Stromal cell of bone marrow (primary cell): Measurements from ENCODE around the gene ERCC6.

Experiments
- DNase-seq: peaks from one replicate; pipeline ENCODE4 v3.0.0-alpha.2; 2012; ENCODE audit warnings: low read depth

The ERCC6 gene

DNA sequence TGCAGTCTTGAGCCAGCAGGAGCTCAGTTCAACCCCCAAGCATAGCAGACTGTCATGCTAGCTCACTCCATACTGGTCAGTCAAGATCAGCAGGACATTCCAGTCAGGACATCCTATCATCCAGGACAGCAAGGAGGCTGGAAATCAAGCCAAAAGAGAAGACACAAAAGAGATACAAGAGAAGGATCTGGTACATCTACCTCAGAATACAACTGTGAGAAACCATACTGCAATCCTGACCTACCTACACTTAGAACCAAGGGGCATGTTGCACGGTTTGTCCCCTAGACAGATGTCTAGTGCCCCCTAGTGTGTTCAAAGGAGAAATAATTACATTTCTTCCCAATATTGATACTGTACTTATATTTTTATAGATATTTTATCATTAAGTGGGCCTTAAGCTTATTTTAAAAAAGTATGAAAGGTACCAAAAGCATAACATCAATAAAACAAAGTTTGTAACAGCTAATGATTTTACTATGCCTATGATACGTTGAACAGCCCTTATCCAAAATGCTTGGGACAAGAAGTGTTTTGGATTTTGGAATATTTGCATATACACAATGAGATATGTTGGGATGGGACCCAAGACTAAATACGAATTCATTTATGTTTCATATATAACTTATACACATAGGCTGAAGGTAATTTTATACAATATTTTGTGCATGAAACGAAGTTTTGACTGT, 26.7 kb downstream of the ERCC6 start:
- peak; percentile 6 for DNase-seq

DNA sequence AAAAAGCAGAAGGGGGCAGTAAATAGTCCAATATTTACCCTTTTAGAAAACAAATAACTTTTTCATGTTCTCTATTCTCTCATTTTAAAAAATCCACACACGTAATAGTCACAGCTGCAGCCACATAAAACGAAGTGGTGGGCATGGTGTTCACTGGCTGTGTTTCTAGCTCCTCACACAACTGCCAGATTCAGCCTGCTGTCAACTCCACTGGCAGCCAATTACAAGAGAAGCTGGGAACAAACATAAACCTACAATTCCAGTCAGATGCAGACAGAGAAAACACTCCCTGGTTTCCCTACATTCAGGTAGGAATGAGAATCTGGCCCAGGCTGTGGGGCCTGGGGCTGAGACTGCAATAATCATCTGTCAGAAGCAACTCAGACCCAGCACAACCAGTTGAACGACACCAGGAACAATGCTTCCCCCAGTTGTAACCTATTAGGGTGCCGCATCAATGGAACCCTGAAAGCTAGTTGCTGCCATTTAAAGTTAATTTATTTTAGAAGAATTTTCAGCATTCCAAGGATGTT, 29.1 kb downstream of the ERCC6 start:
- DNase-seq = no peak

GRCh38 chr10:49508654-49509053, 30.3 kb downstream of the ERCC6 start:
- DNase-seq = no peak

DNA sequence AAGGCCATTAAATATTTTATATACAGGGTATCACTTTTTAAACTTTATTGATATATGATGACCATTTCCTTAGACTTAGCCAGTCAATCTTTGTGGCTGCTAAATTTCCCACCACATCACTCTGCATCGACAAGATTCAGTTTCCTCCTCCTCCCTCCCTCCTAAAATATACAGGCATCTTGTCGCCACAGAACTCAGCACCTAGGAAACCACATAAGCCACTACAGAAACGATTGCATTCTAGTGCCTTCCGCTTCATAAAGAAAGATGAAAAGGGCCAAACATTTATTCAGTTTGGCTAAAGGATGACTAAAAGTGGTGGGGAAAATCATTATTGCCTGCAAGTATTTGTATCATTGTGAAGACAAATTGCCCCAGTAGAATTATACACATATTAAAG, 30.7 kb downstream of the ERCC6 start:
- DNase-seq = no peak

DNA sequence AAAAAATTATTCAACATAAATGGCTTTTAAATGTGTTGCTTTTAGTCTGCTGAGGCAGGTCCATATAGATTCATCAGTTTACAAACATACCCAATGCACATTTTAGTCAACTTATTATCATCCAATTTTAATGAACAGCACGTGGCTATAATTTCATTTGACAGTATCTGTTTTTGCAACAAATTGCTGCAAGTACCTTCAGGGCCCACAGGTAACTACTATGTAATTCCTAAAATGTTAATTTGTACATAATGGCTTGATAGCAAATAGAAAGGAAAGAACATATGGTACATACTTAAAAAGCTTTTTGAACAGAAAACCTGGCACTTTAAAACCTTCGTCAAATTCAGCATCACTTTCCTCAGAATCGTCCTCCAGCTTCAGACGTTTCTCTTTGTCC, 33.3 kb downstream of the ERCC6 start:
- DNase-seq = no peak

DNA sequence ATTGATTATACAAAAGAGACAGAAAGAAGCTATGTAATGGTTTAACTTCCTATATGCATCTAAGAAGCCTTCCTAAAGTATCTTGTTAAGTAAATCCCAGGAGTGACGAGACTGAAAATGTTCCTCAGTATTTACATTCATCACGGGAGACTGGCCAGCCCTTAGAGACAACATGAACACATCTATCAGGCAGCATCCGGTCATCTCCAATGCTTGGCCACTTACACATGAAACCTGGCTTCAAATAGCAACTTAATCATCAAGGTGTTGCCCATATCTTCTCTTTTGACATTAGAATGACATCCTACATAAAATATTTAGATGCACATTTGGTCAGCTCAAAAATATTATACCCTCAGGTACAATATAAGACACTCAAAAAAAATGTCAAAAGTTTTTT, 33.8 kb downstream of the ERCC6 start:
- DNase-seq = no peak

DNA sequence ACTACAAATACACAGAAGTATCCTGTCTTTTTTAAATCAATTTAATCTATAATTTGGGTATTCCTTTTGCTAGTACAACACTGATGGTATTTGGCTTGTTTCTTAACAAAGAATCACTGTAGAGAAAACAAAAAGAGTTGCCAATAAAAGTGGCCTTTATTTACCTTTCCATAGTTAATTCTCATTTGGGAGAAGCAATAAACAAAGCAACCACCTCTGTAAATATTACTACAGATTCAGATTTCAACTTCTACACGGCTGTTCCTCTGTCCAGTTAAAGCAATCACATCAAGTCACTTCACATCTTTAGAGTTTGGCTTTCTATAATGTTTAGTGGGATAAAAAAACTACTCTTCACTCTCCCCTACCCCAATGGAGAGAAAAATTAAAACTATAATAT, 34.4 kb downstream of the ERCC6 start:
- no peak for DNase-seq

DNA sequence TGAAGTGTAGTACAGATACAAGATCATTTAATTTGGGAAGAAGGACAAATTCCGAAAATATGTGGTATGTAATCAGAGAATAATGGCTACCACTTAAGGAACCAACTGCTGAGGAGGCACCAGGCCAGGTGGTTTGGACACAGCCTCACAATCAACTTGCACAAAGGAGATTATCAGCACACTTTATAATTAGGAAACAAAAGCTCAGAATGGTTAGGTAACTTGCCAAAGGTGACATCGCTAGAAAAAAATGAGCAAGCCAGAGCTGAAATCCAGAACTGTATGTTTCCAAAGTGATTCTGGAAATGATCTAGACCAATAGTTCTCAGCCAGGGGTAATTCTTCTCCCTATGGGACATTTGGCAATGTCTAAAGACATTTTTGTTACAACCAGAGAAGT, 36.6 kb downstream of the ERCC6 start:
- no peak for DNase-seq

DNA sequence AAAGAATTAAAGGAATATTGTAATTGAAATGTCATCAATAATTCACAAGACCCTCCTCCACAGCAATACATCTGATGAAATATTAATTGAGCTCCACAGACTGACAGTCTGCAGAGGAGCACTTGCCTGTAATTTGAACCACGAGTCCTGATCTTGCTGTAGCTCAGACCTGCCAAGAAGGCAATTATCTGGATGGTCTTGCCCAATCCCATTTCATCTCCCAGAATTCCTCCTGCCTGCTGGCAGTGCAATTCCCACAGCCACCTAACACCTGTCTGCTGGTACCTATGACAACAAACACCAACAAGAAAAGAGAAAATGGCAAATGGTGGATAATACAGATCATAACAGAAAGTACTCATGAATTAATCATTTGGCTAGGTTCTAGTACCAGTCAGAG, 38.5 kb downstream of the ERCC6 start:
- DNase-seq = no peak

- DNase-seq = no peak
Observed at GRCh38 chr10:49499305-49499851, 39.5 kb downstream of the ERCC6 start.

DNA sequence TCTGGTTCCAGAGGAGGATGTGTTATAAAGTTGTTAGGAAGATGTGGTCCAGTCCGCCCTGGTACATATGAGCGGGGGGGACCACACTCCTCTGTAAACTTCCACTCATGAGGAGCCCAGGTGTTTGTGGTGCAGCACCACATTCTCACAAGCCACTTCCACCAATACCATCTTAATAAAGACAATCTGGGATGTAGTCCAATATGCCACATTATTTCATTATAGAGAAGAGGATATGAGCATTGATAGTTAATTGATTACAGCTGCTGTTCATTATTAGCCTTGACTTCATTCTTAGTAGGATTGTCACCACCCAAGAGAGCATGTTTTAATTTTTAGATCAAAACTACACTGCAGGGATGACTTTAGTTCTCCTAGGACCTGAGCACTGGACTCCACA, 40.5 kb downstream of the ERCC6 start:
- no peak for DNase-seq

- no peak for DNase-seq
Observed at GRCh38 chr10:49497358-49497757, 41.6 kb downstream of the ERCC6 start.

DNA sequence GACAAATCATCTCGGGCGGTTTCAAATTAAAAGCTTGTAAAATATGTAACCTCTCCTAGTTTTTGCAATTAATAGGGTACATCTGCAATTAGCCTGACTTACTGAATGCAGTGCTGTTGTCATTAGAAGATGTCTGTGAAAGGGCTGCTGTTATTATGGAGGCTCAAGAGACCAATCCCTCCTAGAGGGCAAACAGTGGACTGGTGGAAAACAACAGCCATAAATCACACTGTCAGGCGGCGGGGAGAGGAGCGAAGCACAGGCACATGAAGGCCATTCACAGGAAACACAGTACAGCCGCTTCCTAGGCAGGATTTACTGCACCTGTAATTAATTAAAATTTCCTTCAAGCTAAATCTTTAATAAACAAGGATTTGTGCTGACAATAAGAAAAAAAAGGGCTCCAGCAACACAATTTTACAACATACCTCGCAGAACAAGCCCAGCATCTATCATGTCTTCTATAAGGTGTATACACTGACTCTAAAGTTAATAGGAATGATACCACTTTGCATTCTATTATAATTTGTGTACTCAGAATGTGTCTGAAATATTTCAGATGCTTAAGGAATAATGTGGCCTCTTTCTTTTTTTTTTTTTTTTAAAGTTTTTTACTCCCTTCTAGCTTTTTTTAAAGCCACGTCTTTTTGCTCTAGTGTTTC, 50.7 kb downstream of the ERCC6 start:
- no peak for DNase-seq

- no peak for DNase-seq
Observed at GRCh38 chr10:49486738-49487137, 52.2 kb downstream of the ERCC6 start.

DNA sequence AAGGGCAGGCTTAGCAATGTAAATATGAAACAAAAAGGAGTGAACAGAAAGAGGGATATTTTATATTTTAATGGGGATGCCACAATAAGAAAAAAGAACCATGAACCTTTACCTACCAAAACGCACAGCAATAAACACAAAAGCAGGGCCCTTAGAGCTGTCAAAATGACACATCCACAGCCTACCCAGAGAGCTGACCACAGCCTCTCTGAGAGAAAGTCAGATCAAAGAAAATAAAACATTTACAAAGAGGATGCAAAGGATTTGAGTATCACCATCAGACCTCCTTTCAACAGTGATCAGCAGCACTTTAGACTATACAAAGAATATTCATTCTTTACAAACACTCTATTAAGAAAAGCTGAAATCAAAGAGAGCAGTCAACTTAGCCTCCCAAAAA, 52.9 kb downstream of the ERCC6 start:
- DNase-seq = no peak

DNA sequence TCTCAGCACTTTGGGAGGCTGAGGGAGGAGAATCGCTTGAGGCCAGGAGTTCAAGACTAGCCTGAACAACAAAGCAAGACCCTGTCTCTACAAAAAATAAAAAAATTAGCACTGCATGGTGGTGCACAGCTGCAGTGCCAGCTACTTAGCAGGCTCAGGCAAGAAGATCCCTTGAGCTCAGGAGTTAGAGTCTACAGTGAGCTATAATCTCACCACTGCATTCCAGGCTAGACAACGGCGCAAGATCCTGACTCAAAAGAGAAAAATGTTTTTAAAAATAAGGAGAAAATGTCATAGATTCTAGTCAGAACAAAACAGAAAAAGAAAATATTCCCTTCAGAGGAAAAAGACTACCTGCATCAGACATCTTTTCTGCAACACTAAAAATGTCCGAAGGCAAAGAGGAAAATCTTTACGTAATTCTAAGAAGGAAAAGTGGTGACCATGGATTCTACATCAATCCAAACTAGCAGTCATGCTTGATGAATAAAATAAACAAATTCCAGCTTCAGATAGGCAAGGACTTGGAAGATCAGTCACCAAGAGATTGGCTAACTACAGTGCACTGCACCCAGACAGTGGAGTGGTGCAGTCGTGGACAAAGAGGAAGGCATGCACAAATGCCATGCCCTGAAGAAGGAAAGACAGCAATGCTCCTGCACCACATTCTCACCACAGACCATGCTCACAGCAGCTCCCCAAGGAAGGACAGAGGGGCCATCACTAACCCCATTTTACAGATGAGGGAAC, 54.3 kb downstream of the ERCC6 start:
- peak; percentile 12 for DNase-seq

DNA sequence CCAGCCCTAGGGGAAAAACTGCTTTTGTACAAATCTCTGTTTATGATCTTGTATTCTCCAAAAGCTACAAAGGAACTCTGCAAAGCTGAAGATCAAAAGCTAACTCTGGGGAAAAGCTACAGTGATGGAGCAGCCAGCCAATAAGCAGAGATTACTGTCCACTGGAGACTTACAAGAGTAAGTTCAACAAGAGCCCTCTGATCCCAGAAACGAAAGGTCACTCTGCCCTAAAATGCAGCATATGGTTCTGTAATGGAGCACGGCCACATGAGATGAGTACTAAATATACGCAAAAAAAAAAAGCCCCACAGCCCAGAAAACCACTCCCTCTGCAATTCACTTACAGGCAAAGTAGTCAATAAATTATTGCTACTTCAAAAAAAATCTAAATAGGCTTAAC, 60.1 kb downstream of the ERCC6 start:
- no peak for DNase-seq

DNA sequence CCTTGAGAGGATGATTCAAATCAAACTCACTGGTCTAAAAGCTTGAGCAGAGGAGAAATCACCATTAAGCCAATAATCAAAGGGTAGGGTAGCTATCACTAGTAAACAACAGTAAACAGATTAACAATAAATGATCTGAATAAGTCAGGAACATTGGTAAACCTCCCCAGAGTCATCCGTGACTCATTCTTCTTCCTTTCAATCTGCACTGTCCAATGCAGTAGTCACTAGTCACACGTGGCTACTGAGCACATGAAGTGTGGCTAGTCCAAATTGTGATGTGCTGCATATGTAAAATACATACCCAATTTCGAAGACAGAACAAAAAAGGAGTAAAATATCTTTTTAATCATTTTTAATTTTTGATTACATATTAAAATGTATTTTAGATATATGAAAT, 64.0 kb downstream of the ERCC6 start:
- peak; percentile 15 for DNase-seq

- DNase-seq = no peak
Observed at GRCh38 chr10:49471532-49471931, 67.4 kb downstream of the ERCC6 start.

DNA sequence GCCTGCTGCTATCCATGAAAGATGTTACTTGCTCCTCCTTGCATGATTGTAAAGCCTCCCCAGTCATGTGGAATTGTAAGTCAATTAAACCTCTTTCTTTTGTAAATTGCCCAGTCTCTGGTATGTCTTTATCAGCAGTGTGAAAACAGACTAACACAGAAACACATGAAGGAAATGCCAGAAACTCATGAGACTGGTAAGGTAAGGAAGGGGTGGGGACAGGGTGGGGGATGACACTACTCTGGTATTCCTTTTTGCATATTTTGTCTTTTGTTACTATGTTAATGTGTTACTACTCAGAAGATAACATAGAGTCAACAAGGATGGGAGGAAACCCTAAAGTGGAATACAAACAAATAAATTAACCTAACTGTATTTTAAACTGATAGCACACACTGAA, 73.2 kb downstream of the ERCC6 start:
- no peak for DNase-seq
